Brain pericyte (primary cell): ENCODE measurements around the gene RBKS.
"Not testable (repeated sequence)": the region's sequence is repeated elsewhere in the genome, so short reads cannot be mapped to it uniquely, and the experiment has no call there.

Experiments
- DNase-seq: peaks from one replicate; pipeline ENCODE4 v3.0.0-alpha.2; 2012; ENCODE audit warnings: low read depth, low spot score

Gene RBKS

GRCh38 chr2:27763907-27764267 lies 126.3 kb downstream of the RBKS start:
- DNase-seq = no peak

GRCh38 chr2:27762951-27763906 lies 127.0 kb downstream of the RBKS start:
- DNase-seq = no peak

- DNase-seq = no peak
Observed at GRCh38 chr2:27756544-27757498, 133.4 kb downstream of the RBKS start.

GRCh38 chr2:27756091-27756490 lies 134.1 kb downstream of the RBKS start:
- DNase-seq = no peak

GRCh38 chr2:27754831-27755230 lies 135.4 kb downstream of the RBKS start:
- no peak for DNase-seq

GRCh38 chr2:27754138-27754588 lies 136.0 kb downstream of the RBKS start:
- no peak for DNase-seq

- DNase-seq = no peak
Observed at GRCh38 chr2:27752551-27753237, 137.5 kb downstream of the RBKS start.

GRCh38 chr2:27751377-27751776 lies 138.8 kb downstream of the RBKS start:
- DNase-seq = no peak

- DNase-seq = not testable (repeated sequence)
Observed at GRCh38 chr2:27748803-27749554, 141.2 kb downstream of the RBKS start.

GRCh38 chr2:27747827-27748352 lies 142.3 kb downstream of the RBKS start:
- DNase-seq = no peak

- no peak for DNase-seq
Observed at GRCh38 chr2:27746325-27746724, 143.9 kb downstream of the RBKS start.

- not testable (repeated sequence) for DNase-seq
Observed at GRCh38 chr2:27745494-27745893, 144.7 kb downstream of the RBKS start.

- DNase-seq = no peak
Observed at GRCh38 chr2:27742571-27742970, 147.6 kb downstream of the RBKS start.

GRCh38 chr2:27741673-27742072 lies 148.5 kb downstream of the RBKS start:
- DNase-seq = no peak

- DNase-seq = no peak
Observed at GRCh38 chr2:27739058-27739373, 151.2 kb downstream of the RBKS start.

GRCh38 chr2:27738349-27739057 lies 151.7 kb downstream of the RBKS start:
- no peak for DNase-seq

- DNase-seq = no peak
Observed at GRCh38 chr2:27737676-27738348, 152.4 kb downstream of the RBKS start.

- no peak for DNase-seq
Observed at GRCh38 chr2:27736890-27737204, 153.3 kb downstream of the RBKS start.

- DNase-seq = no peak
Observed at GRCh38 chr2:27736031-27736889, 153.9 kb downstream of the RBKS start.
